Activated CD4-positive, alpha-beta memory T cell treated with anti-CD3 and anti-CD28 coated beads for 36 hours (primary cell): ENCODE results near the gene PAK5. TPM values are rescaled to one million over a fixed set of nuclear protein-coding genes. Genes with fewer than 3 reads are reported as not detected.
A peak's percentile ranks its signal among the peaks of the same experiment; 100 is the strongest.

Experiments
- CTCF ChIA-PET: fragments of 350-600 bp; sonication (Branson Sonifier 250); formaldehyde crosslinking; loops from one replicate; lab custom pipeline; 2021; ENCODE audit warnings: antibody characterized with exemption, inconsistent platforms; lab: Charles Lee
- POLR2A ChIA-PET: fragments of 350-600 bp; sonication (Branson Sonifier 250); formaldehyde crosslinking; loops from one replicate; lab custom pipeline; 2021; ENCODE audit warnings: antibody characterized with exemption; lab: Charles Lee
- DNase-seq: peaks from one replicate; pipeline ENCODE4 v3.0.0-alpha.2; 2020
- H3K27ac Mint-ChIP-seq: one replicate; pipeline ENCODE4 v1.8.0; 2021; ENCODE audit warnings: mixed read lengths
- H3K27me3 Mint-ChIP-seq: one replicate; pipeline ENCODE4 v1.8.0; 2021; ENCODE audit warnings: mixed read lengths
- H3K36me3 Mint-ChIP-seq: one replicate; pipeline ENCODE4 v1.8.0; 2021; ENCODE audit warnings: mixed read lengths
- H3K4me1 Mint-ChIP-seq: one replicate; pipeline ENCODE4 v1.8.0; 2021; ENCODE audit warnings: low read depth, mixed read lengths
- H3K4me3 Mint-ChIP-seq: one replicate; pipeline ENCODE4 v1.8.0; 2021; ENCODE audit warnings: mild to moderate bottlenecking, mixed read lengths
- H3K9me3 Mint-ChIP-seq: one replicate; pipeline ENCODE4 v1.8.0; 2021; ENCODE audit warnings: mixed read lengths
- intact Hi-C: fragments of 100-400 bp; cut with micrococcal nuclease; formaldehyde crosslinking; loops from one replicate; pipeline ENCODE4 v1.15.1; 2023
- total RNA-seq, 2 experiments: library from RNA; stranded (reverse); gene quantifications; one replicate each; pipeline ENCODE4 v1.2.3, GENCODE V29; 2021

The PAK5 gene
- total RNA-seq, 2 experiments from 2014 or later = not detected

DNA sequence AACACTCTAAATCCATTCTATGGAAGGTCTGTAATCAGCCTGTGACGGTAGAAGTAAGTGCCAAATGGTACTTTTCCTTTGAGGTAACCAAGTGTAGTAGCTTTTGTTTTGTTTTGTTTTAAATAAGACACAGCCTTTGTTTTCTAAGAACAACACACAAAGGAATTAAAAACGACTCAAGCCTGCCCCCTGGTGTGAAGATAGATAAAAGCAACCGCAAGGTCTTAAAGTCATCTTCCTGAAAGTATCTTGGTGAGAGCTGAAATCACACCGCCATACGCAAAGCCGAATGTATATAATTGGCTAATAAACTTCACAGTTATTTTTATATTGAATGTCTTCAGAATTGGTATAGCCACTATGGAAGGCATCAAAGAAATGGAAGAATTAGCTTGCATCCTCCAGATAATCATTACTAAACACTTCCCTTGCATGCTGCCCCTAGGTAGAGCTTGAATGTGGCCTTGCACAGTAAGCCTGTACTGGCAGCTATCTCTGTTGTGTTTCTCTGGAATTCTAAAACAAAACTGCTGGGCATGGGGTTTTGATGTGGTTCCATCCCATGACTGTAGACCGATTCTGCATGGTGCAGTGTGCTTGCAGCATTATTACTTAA lies 228.9 kb downstream of the PAK5 start:
- DNase-seq = peak; percentile 55
- ChIA-PET POLR2A (no interaction called here), CTCF (interaction anchor here (0.6 to 7.3 kb wide), 11 partner anchors 13 to 815 kb away, joined by 3 to 124 read pairs (median 3); no protein-coding TSS in a partner anchor)
- Mint-ChIP-seq H3K36me3 (no peaks in the 10 kb centered on the region), H3K9me3 (no peaks in the 10 kb centered on the region), H3K4me3 (no peak overlapping the region), H3K4me1 (no peaks in the 10 kb centered on the region), H3K27ac (no peak overlapping the region), H3K27me3 (no peaks in the 10 kb centered on the region)
- intact Hi-C loops = loop anchor here (1.0 kb wide), 1 partner anchor 202 kb away; no protein-coding TSS in a partner anchor

- no peaks in the 10 kb centered on the region for H3K9me3 Mint-ChIP-seq
- no peaks in the 10 kb centered on the region for H3K27me3 Mint-ChIP-seq
- H3K27ac Mint-ChIP-seq = no peak overlapping the region
- POLR2A ChIA-PET = no interaction called here
- H3K36me3 Mint-ChIP-seq = no peaks in the 10 kb centered on the region
- H3K4me1 Mint-ChIP-seq = no peaks in the 10 kb centered on the region
- CTCF ChIA-PET = interaction anchor here (0.7 to 7.3 kb wide), 4 partner anchors 8 to 201 kb away, joined by 3 to 124 read pairs (median 6); no protein-coding TSS in a partner anchor
- H3K4me3 Mint-ChIP-seq = no peak overlapping the region
- intact Hi-C loops = no loop called here
- DNase-seq = no peak
Measured at GRCh38 chr20:9608639-9609340, 230.1 kb downstream of the PAK5 start.

DNA sequence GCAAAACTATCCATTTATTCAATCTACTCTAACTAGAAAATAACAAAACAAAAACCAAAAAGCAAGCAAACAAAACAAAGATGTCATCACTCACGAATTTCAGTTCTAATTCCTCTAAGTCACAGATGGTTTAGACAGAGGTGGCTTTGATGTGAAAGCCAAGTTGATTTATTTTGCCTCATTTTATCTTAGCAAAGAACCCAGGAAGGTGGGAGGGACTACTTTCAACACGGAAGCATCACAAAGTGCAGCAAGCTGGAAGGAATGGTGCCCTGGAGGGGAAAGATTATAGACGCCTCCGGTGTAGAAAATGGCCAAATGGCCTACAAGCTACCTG lies 236.1 kb downstream of the PAK5 start:
- POLR2A ChIA-PET = no interaction called here
- H3K4me3 Mint-ChIP-seq = no peak overlapping the region
- CTCF ChIA-PET = interaction anchor here (1.0 to 2.6 kb wide), 2 partner anchors 14 to 195 kb away, joined by 4 to 18 read pairs; no protein-coding TSS in a partner anchor
- H3K4me1 Mint-ChIP-seq = no peaks in the 10 kb centered on the region
- H3K27me3 Mint-ChIP-seq = peaks cover 4% of the 10 kb centered on the region
- intact Hi-C loops = no loop called here
- no peak overlapping the region for H3K27ac Mint-ChIP-seq
- H3K36me3 Mint-ChIP-seq = no peaks in the 10 kb centered on the region
- no peak for DNase-seq
- peaks cover 2% of the 10 kb centered on the region for H3K9me3 Mint-ChIP-seq

DNA sequence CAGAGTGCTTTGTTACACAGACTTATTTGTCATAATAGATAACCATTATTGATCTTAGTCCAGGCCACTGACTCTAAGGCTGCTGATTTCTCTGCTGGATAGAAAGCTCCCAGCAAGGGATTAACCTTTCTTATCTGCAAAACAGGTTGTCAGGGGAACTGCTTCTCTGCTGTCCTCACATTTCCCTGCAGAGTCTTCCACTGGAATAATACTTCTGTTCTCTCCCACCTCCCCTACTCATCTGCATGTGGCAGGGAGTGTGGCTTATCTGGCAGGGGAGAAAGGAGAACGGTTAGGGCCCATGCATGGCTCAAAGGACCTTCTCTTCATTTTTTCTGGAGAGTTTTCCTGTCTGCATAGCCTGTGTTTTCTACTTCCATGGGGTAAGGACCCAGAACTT lies 238.3 kb downstream of the PAK5 start:
- no peak for DNase-seq
- Mint-ChIP-seq H3K4me1 (no peaks in the 10 kb centered on the region), H3K27me3 (peaks cover 4% of the 10 kb centered on the region), H3K36me3 (no peaks in the 10 kb centered on the region), H3K27ac (no peak overlapping the region), H3K4me3 (no peak overlapping the region), H3K9me3 (peaks cover 2% of the 10 kb centered on the region)
- intact Hi-C loops = no loop called here
- CTCF ChIA-PET = no interaction called here
- POLR2A ChIA-PET = no interaction called here

DNA sequence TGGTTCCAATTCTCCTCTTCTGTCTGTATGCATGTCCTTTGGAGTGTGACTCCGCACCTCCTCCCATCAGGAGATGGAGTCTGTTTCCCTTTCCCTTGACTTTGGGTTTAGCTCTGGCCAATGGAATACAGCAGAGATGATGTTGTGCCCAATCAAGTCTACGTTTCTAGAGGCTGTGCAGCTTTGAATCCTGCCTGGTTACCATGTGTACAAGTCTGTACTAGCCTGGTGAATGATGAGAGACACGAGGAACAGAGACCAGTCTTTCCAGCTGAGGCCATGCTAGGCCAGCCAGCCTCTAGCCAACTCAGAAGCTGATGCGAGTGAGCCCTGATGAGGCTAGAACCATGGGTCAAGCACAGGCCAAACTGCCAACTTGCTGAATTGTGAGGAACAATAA lies 241.3 kb downstream of the PAK5 start:
- no peak overlapping the region for H3K27ac Mint-ChIP-seq
- H3K27me3 Mint-ChIP-seq = peaks cover 5% of the 10 kb centered on the region
- no peaks in the 10 kb centered on the region for H3K36me3 Mint-ChIP-seq
- CTCF ChIA-PET = interaction anchor here (0.9 kb wide), 1 partner anchor 12 kb away, joined by 5 read pairs; no protein-coding TSS in a partner anchor
- intact Hi-C loops = no loop called here
- POLR2A ChIA-PET = no interaction called here
- no peaks in the 10 kb centered on the region for H3K4me1 Mint-ChIP-seq
- H3K4me3 Mint-ChIP-seq = no peak overlapping the region
- no peak for DNase-seq
- H3K9me3 Mint-ChIP-seq = peaks cover 2% of the 10 kb centered on the region

GRCh38 chr20:9595763-9596162 lies 243.1 kb downstream of the PAK5 start:
- Mint-ChIP-seq H3K27ac (no peak overlapping the region), H3K4me3 (no peak overlapping the region), H3K9me3 (peaks cover 2% of the 10 kb centered on the region), H3K27me3 (peaks cover 1% of the 10 kb centered on the region), H3K36me3 (no peaks in the 10 kb centered on the region), H3K4me1 (no peaks in the 10 kb centered on the region)
- ChIA-PET CTCF (interaction anchor here (1.0 kb wide), 1 partner anchor 14 kb away, joined by 3 read pairs; no protein-coding TSS in a partner anchor), POLR2A (no interaction called here)
- no peak for DNase-seq
- intact Hi-C loops = no loop called here

DNA sequence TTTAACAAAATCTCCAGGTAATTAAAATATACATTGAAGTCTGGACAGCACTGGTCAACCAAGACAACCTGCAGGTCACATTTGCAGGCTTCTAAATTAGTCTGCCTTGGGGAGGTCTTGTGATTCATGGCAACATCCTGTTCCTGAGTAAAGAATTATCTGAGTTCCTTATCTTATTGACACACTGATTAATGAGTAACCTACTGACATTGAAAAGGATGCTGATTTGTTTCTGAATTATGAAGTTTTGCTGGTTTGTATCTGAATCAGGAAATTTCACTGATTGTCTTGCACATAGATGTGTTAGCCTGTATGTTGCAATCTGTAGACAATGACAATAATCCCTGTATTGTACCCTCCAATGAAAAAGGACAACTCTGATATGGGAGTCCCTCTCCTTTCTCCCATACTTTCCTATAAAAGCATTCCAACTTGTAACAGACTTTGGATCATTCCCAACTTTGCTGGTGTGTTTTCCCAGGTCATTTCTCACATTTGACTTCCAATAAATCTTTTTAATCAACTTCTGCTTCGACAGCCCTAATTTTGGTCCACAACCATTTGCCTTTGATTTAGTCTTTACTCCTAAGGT lies 244.5 kb downstream of the PAK5 start:
- Mint-ChIP-seq H3K27me3 (peaks cover 1% of the 10 kb centered on the region), H3K27ac (no peak overlapping the region), H3K9me3 (peaks cover 2% of the 10 kb centered on the region), H3K4me3 (no peak overlapping the region), H3K36me3 (no peaks in the 10 kb centered on the region), H3K4me1 (no peaks in the 10 kb centered on the region)
- CTCF ChIA-PET = no interaction called here
- POLR2A ChIA-PET = no interaction called here
- DNase-seq = no peak
- intact Hi-C loops = no loop called here

DNA sequence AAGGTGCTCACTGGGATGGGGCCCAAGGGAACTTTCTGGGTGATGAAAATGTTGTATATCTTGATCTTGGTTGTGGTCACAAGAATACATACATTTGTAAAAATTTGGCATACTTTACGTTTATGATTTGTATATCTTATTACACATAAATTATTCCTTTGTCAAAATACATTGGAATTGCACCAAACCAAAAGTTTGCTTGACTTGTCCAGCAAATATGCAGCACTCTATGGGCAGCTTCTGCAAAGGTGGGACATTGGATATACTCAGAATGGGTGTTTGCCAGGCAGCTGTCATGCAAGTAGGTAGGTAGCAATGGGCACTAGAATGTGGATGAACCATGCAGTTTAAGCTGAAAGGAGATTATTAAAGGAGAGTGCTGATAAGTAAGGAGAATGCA lies 246.5 kb downstream of the PAK5 start:
- CTCF ChIA-PET = no interaction called here
- no peaks in the 10 kb centered on the region for H3K9me3 Mint-ChIP-seq
- DNase-seq = no peak

GRCh38 chr20:9591080-9591479 lies 247.8 kb downstream of the PAK5 start:
- ChIA-PET CTCF (no interaction called here), POLR2A (no interaction called here)
- no peaks in the 10 kb centered on the region for H3K4me1 Mint-ChIP-seq
- peaks cover 4% of the 10 kb centered on the region for H3K27me3 Mint-ChIP-seq
- H3K36me3 Mint-ChIP-seq = no peaks in the 10 kb centered on the region
- no peaks in the 10 kb centered on the region for H3K9me3 Mint-ChIP-seq
- intact Hi-C loops = no loop called here
- H3K27ac Mint-ChIP-seq = no peak overlapping the region
- no peak overlapping the region for H3K4me3 Mint-ChIP-seq
- DNase-seq = no peak

More for the DNA sequence above, 246.5 kb downstream of the PAK5 start:
- Mint-ChIP-seq H3K27ac (no peak overlapping the region), H3K36me3 (no peaks in the 10 kb centered on the region), H3K27me3 (peaks cover 4% of the 10 kb centered on the region), H3K4me1 (no peaks in the 10 kb centered on the region), H3K4me3 (no peak overlapping the region)
- POLR2A ChIA-PET = no interaction called here
- intact Hi-C loops = no loop called here

GRCh38 chr20:9590189-9590588 lies 248.7 kb downstream of the PAK5 start:
- Mint-ChIP-seq H3K4me3 (no peak overlapping the region), H3K27ac (no peak overlapping the region), H3K9me3 (no peaks in the 10 kb centered on the region), H3K27me3 (peaks cover 4% of the 10 kb centered on the region), H3K36me3 (no peaks in the 10 kb centered on the region), H3K4me1 (no peaks in the 10 kb centered on the region)
- ChIA-PET POLR2A (no interaction called here), CTCF (no interaction called here)
- intact Hi-C loops = no loop called here
- no peak for DNase-seq

- no peak for DNase-seq
- H3K27me3 Mint-ChIP-seq = peaks cover 4% of the 10 kb centered on the region
- CTCF ChIA-PET = no interaction called here
Measured at GRCh38 chr20:9588706-9589105, 250.2 kb downstream of the PAK5 start.

GRCh38 chr20:9583151-9583550 lies 255.7 kb downstream of the PAK5 start:
- no peak overlapping the region for H3K27ac Mint-ChIP-seq
- POLR2A ChIA-PET = no interaction called here
- CTCF ChIA-PET = no interaction called here
- no peak overlapping the region for H3K4me3 Mint-ChIP-seq
- no peaks in the 10 kb centered on the region for H3K4me1 Mint-ChIP-seq
- intact Hi-C loops = no loop called here
- H3K9me3 Mint-ChIP-seq = no peaks in the 10 kb centered on the region
- peaks cover 2% of the 10 kb centered on the region for H3K27me3 Mint-ChIP-seq
- no peak for DNase-seq
- no peaks in the 10 kb centered on the region for H3K36me3 Mint-ChIP-seq

More at GRCh38 chr20:9588706-9589105, 250.2 kb downstream of the PAK5 start:
- no peak overlapping the region for H3K27ac Mint-ChIP-seq
- no peak overlapping the region for H3K4me3 Mint-ChIP-seq
- intact Hi-C loops = no loop called here
- POLR2A ChIA-PET = no interaction called here
- H3K9me3 Mint-ChIP-seq = no peaks in the 10 kb centered on the region
- no peaks in the 10 kb centered on the region for H3K4me1 Mint-ChIP-seq
- no peaks in the 10 kb centered on the region for H3K36me3 Mint-ChIP-seq
